Activated CD4-positive, alpha-beta T cell treated with anti-CD3 and anti-CD28 coated beads, Interleukin-2, amount 50 U/mL, for 4 hours (primary cell): ENCODE results near the gene ZNF521.

ENCODE experiments used
- DNase-seq, 2 experiments: peaks; one replicate each; pipeline ENCODE4 v3.0.0-alpha.2; 2020

ZNF521 gene

DNA sequence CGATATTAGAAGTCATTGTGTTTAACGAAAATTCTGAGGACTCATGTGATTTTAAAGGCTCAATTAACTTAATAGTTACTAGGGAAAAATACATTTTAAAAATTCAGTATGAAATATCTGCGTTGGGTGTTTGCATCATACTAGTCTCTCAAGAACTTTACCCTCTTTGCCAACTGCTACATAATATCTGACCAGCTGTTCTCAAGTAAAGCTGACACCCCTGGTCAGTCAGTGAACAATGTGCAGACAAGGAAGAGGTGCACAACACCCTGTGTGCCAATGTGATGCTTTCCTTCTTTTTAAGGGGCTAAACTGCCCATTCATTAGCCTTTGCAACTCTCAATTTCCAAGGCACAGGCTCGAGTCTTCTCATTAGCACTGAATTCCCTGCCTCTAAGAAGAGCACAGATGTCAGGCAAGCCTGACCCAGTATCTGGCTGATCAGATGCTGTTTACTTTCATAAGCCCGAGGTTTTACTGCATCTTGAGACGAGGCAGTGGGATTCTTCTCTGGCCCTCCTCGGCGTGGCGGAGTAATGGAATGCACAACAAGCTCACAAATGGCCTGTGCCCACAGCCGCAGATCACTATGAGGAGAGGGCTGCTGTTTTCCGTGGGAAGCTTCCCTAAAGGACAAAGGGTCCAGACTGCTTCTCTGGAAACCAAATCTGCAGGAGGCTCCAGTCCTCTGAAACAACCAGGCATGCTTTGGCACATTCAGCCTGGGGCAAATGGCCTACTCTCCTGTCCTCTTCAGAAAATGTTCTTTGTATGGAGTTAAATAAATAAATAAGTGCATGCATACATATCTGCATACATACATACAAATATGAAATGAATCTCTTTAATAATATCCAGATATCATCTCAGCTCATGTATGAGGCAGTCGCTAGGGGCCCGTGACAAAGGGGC is 240.3 kb downstream of the ZNF521 start:
- no peak for DNase-seq

- DNase-seq, result no peak
Observed at GRCh38 chr18:25109484-25109883, 242.5 kb downstream of the ZNF521 start.

GRCh38 chr18:25103468-25104155 is 248.4 kb downstream of the ZNF521 start:
- no peak for DNase-seq

DNA sequence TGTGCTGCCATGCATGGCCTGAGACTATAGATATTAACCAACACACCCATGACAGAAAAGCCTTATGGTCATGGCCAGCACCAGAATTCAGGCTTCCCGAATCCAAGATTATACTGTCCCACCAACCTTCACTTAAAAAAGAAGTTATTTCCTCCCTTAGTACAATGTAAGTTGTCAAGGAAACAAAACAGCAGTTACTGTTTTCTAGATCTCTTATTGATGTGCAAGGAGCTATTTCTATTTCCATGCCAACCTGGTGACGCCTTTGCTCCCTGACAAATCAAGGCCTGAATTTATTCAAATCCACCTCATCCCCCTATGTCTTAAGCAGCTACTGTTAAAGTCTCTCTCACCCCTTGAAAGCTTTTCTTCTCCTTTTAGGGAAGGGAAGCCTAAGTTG is 249.3 kb downstream of the ZNF521 start:
- DNase-seq, result no peak

DNA sequence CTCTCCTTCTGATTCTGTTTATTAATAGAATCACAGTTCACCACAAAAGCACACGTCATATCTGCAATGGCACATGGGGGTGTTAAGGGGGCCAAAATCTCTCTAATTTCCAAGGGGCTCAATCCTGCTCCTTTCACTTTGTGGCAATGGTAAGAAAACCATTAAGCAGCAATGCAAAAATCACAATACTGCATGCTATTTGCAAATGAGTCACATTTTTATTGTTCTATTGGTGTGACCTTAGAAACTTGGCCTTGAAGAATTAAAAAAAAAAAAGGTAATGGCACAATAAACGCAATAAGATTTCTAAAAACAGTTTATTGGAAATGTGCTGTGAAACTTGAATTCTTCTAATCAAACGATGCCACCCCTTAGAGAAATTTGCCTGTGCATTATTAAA is 251.5 kb downstream of the ZNF521 start:
- DNase-seq, result no peak

DNA sequence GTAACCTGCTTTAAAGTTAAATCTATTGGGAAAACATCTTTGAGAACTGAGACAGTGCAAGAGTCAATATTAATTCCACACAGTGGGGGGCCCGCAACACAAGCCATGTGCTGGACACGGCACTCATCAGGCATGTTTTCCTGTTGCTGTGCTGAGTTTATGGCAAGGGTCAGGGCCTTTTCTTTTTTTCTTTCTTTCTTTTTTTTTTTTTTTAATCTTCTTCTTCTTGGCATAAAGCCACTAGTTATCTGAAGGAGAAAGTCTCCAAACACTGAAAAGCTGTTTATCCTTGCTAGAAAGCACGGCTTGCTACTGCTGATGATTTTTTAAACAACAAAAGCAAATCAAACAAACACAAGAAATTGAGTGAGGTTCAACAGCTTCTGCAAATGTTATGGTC is 252.1 kb downstream of the ZNF521 start:
- DNase-seq, result no peak

DNA sequence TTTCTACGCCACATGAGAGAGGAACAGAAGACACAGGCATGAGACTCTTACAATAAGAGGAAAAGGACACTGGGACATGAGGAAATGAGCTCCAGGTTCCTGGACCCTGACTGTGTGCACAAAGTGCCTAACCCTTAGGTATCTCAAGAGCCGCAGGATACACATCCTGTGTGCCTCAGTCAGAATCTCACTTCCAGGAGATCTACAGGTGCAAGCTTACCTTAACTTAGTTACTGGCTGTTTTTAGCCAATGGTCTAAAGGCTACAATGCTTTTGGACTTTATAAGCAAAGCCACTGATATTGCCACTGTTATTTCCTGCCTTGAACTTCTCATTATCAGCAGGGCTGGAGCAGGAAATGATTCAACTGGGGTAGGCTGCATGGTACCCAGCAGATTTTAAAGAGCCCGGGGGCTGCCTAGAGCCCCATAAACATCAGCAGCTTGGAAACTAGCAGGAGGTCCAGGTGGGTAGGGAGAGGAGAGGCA is 254.4 kb downstream of the ZNF521 start:
- DNase-seq, result no peak

DNA sequence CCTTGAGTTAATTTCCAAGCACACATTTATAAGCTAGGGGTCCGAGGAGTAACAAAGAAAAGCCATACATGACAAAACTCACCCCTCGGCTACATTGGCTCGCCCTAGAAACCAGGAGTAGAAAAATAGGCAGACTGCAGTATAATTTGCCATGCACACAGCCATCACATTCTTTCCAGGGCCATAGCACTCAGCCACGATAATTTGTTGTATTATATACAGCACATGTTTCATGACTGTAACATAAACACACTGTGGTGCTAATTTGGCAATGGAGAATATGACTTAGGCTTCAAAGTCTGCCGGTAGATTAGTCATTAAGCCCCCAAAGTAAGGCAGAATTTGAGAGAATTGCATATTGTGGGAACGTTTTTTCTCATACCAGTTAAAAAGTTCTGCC is 254.9 kb downstream of the ZNF521 start:
- no peak for DNase-seq

- no peak for DNase-seq
Observed at GRCh38 chr18:25093141-25093540, 258.8 kb downstream of the ZNF521 start.

DNA sequence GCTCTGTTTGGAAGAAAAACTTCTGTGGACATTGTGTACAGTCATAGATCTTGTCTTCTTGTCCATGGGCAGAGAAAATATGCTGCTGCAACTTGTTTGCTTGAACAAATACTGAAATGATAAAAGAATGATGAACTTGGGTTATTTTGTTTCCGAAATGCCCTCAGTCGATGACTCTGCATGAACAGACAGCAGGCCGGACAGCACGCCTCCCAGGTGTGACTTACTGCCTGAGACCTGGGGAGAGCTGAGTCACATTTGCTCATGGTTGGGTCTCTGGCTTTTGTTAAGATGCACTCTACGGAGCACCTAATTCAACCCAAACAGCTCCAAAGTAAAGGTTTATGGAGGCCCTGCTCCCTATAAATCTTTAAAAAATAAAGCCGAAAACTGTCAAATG is 262.5 kb downstream of the ZNF521 start:
- DNase-seq, result no peak

- DNase-seq, result no peak
Observed at GRCh38 chr18:25086876-25087275, 265.1 kb downstream of the ZNF521 start.

DNA sequence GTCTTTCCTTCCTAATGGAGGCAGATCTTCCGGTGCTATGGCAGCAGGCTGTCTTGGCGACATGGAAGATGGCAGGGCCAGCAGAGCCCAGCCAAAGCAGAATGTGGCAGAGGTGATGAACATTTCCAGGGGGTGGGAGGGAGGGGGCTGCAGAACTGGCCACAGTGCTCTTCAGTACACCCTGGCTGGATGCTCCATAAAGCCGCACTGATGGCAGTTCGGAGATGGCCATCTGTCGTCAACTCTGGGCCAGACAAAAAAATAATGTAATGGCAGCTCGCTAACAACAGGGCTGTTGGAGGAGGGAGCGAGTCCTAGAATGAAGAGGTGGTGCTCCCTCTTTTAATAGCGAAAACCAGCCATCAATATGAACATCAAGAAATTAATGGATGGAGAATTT is 271.0 kb downstream of the ZNF521 start:
- no peak for DNase-seq

DNA sequence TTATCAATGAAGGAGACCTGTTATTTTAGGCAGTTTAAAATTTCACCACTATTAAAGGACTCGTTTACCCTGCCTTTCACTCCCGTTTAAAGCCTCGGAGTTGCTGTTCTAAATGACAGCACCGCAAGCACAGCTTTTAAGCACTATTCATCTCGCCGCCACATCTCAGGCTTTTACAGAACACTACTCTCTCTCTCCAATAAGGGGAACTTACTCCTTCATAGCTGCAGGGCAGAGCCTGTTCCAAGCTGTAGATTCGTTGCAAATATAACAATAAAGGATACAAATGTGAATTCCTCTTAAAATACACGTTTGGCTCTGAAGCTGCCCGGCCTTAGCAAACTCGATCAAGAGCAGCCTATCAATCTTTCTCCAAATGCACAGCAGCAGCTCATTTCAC is 271.8 kb downstream of the ZNF521 start:
- no peak for DNase-seq

GRCh38 chr18:25077944-25078723 is 273.8 kb downstream of the ZNF521 start:
- DNase-seq, result no peak

- no peak for DNase-seq
Observed at GRCh38 chr18:25077038-25077943, 274.7 kb downstream of the ZNF521 start.

DNA sequence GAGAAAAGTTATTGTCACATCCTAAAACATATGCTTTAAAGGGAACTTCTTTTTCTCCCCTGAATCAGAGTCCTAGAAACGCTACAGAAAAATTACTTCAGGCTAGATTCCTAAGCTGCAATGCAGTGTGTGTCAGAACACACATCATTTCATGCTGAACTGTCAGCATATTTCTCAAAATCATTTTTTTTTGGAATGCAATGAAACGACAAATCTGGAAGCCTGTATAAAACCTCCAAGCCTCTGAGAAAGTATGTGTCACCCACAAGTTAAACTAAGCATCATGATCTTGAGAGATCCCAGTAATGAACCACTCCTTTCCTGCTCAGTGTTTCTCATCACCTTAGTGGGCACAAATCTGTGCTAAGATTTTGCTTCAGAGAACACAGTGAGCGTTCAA is 276.2 kb downstream of the ZNF521 start:
- no peak for DNase-seq

GRCh38 chr18:25075331-25075730 is 276.6 kb downstream of the ZNF521 start:
- no peak for DNase-seq

GRCh38 chr18:25074925-25075324 is 277.0 kb downstream of the ZNF521 start:
- DNase-seq, result no peak

DNA sequence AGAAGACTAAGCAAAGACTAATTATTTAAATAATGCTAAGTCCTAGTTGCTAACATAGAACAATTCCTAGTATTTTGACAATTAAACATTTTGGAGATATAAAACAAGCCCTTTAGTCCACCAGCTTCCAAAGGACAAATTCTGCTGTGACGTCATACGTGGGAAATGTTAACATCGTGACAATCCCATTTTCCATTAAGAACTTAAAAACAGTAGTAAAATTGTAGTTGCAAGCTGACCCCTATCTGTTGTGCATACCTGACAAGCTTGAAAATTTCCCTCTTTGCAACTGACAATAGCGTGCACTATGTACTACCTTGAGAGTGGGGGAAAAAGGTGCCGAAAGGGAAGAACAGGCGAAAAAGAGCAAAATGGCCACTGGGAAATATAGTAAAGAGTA is 279.8 kb downstream of the ZNF521 start:
- no peak for DNase-seq

DNA sequence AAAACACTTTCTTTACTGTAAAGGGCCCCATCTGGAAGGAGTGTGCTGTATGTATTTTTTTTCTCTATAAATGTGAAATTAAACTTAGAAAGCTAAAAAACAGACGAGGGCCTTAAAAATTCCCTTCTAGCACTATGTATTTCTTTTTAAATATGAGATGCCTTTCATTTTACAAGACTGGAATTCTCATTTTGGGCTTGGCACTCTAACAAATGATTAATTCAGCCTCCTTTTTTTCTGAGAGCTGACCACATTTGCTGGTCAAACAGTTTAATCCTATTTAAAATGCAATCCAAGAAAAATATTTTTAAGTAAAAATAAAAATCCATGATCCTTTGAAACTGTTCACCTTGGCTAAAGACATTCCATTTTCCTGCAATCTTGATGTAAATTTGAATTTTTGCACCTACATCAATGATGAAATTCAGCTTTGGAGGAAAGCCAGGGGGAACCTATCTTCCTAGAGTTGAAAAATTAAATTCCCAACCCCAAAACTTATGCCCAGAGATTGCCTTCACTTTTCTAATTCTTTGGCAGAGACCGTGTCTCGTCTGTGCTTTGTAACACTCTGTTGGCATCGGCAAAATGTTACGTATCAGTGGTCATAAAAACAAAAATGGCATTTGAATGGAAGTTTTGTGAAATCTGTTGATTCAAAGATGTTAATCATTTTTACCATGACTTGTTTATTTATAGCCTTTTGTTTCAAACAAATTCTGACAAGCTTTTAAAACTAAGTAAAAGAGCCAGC is 284.5 kb downstream of the ZNF521 start:
- DNase-seq, result no peak

- DNase-seq, result no peak
Observed at GRCh38 chr18:25066516-25066915, 285.4 kb downstream of the ZNF521 start.

DNA sequence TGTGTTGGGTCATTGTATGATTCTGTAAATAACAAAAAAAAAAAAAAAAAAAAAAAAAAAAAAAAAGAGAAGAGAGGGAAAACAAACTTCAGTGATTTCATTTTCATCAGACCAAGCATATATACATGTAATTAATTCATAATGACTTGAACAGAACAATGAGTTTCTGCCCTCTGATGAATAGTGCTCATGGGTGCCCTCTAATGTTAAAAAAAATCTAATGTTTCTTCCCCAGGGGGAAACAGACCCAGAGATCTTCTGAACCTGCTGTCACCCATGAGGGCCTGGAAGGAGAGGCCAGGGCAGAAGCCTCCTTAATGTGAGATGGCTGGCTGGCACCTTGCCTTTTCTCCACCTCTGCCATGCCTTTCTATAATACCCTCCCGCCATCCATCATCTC is 289.2 kb downstream of the ZNF521 start:
- DNase-seq, result no peak
